HG03097 (cell line): Measurements from ENCODE around the gene GPR132.

Source experiments
- ATAC-seq: cut with Tn5 transposase; IDR thresholded peaks from one replicate; pipeline ENCODE4 v1.9.1; 2021; ENCODE audit not compliant: unreplicated experiment, low FRiP score

GPR132 gene

GRCh38 chr14:105063056-105063455 is 2.2 kb downstream of the GPR132 start:
- no peak for ATAC-seq

GRCh38 chr14:105062048-105062433 is 3.2 kb downstream of the GPR132 start:
- ATAC-seq: no peak

- ATAC-seq: peak; percentile 25
Observed at GRCh38 chr14:105061428-105062047, 3.7 kb downstream of the GPR132 start.

GRCh38 chr14:105060751-105061427 is 4.3 kb downstream of the GPR132 start:
- no peak for ATAC-seq

- ATAC-seq: no peak
Observed at GRCh38 chr14:105059925-105060565, 5.2 kb downstream of the GPR132 start.

- no peak for ATAC-seq
Observed at GRCh38 chr14:105059035-105059924, 6.0 kb downstream of the GPR132 start.

- no peak for ATAC-seq
Observed at GRCh38 chr14:105058521-105059034, 6.7 kb downstream of the GPR132 start.

GRCh38 chr14:105056303-105056831 is 8.9 kb downstream of the GPR132 start:
- ATAC-seq: no peak

GRCh38 chr14:105055736-105056302 is 9.4 kb downstream of the GPR132 start:
- no peak for ATAC-seq

GRCh38 chr14:105055334-105055733 is 9.9 kb downstream of the GPR132 start:
- no peak for ATAC-seq

- ATAC-seq: no peak
Observed at GRCh38 chr14:105053996-105054395, 11.2 kb downstream of the GPR132 start.

- no peak for ATAC-seq
Observed at GRCh38 chr14:105053421-105053820, 11.8 kb downstream of the GPR132 start.

GRCh38 chr14:105052110-105052458 is 13.1 kb downstream of the GPR132 start:
- no peak for ATAC-seq

GRCh38 chr14:105051182-105052109 is 13.8 kb downstream of the GPR132 start:
- ATAC-seq: no peak

- ATAC-seq: no peak
Observed at GRCh38 chr14:105050551-105050897, 14.7 kb downstream of the GPR132 start.

GRCh38 chr14:105049753-105050550 is 15.3 kb downstream of the GPR132 start:
- ATAC-seq: no peak

GRCh38 chr14:105047283-105048016 is 17.8 kb downstream of the GPR132 start:
- no peak for ATAC-seq

GRCh38 chr14:105046891-105047282 is 18.3 kb downstream of the GPR132 start:
- no peak for ATAC-seq
